Limb (tissue), 2 donors: ENCODE measurements around the gene UFD1.

Source experiments
- DNase-seq, 2 donors: peaks; one replicate each; pipeline ENCODE4 v3.0.0-alpha.2; 2016; ENCODE audit errors: extremely low spot score in 2 of 2

Gene UFD1

DNA sequence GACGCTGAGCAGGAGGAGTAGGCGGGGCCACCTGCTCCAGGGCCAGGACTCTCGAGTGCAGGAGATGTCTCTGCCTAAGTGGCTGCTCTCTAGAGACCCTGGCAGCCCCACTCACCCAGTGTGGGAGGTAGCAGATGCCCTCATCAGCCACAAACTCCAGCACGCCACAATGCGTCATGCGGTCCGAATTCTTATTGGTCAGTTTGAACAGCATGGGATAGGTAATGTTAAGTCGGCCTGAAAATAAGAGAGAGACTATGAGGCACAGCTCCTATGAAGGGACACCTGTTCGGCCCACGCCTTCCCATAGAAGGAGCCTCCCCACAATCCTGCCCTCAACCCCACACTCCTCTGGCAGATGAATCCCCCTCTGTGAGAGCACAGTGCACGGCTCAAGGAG, 7.4 kb downstream of the UFD1 start:
- DNase-seq = no peak

DNA sequence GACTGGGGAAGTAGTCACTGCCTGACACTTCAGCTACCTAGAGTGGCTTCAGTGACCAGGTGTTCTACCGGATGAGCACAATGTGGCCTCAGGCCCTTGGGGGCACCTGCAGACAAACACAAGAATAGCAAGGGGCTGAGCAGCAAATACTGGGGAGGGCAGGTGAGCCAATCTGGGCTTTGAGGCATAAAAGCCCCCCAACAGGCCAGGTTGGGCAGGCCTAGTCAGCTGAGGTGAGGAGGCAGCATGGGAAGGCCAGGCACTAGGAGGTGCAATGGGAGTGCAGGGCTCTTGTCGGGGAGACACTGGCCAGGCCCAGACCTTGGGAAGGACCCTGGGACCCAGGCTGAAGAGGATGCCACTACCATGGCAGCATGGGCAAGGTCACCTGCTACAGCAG, 9.0 kb downstream of the UFD1 start:
- DNase-seq = no peak

DNA sequence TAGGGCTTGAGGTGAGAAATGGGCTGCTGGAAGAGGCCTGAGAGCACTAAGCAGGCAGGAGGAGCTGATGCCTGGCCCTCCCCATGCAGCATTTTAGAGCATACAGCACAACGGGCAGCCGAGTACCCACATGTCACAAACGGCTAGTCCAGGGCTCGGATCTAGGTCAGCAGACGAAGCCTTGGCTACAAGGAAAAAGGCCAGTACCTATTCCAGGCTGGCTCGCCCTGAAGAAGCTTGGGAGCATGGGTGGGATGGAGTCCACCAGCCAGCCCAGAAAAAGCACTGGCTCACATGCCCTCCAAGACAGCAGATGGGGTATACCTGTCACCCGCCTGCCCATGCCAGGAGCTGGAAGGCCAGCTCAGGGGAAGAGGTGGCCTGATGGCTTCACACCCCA, 9.6 kb downstream of the UFD1 start:
- DNase-seq = no peak

GRCh38 chr22:19467912-19468311, 11.1 kb downstream of the UFD1 start:
- no peak for DNase-seq

GRCh38 chr22:19466848-19467752, 11.9 kb downstream of the UFD1 start:
- DNase-seq = no peak

DNA sequence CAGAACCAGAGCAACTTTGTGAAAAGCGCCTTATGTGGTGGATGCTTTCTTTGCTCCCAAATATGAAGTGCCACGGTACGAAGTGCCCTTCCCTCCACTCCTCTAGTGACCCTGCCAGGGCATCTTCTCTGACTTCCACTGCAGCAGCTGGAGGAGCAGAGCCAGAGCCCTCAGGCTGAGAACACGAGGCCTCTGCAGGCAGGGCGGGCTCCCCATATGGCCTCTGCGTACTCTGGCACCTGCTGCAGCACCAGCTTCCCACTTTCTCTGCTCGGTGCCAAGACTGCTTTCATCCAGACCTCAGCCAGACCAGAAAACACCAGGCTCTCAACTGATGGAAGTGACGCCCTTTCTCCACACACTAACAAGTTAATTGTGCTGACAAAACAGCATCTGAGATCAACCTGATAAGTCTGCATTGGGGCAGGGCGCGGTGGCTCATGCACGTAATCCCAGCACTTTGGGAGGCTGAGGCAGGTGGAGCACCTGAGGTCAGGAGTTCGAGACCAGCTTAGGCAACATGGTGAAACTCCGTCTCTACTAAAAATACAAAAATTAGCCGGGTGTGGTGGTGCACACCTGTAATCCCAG, 12.8 kb downstream of the UFD1 start:
- DNase-seq = no peak

GRCh38 chr22:19464975-19465374, 14.0 kb downstream of the UFD1 start:
- no peak for DNase-seq

- no peak for DNase-seq
These were observed 14.4 kb downstream of the UFD1 start for GRCh38 chr22:19464546-19464945.

- DNase-seq = no peak
These were observed 15.2 kb downstream of the UFD1 start for GRCh38 chr22:19463491-19464469.

DNA sequence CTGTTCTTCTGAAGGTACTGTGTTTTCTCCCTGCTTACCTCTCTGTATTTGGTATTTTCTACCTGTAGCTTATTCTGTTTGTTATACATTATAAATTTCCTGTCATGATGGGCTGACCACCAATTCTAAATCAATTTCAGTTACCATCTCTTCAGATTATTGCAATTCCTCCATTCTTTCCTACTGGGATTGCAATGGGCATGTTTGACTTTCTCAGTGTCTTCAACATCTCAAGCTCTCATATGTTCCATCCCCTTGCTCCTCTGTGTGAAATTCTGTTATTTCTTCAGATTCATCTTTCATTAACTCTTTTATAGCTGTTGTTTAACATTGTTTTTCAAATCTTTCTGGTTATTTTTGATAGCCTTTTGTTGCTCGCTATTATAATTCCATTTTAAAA, 16.0 kb downstream of the UFD1 start:
- DNase-seq = no peak

- no peak for DNase-seq
These were observed 17.5 kb downstream of the UFD1 start for GRCh38 chr22:19461506-19461905.

- DNase-seq = no peak
These were observed 19.0 kb downstream of the UFD1 start for GRCh38 chr22:19460036-19460435.

GRCh38 chr22:19457828-19458428, 21.1 kb downstream of the UFD1 start:
- DNase-seq = no peak

- no peak for DNase-seq
These were observed 22.5 kb downstream of the UFD1 start for GRCh38 chr22:19456541-19456940.

- no peak for DNase-seq
These were observed 23.2 kb downstream of the UFD1 start for GRCh38 chr22:19455585-19456370.

GRCh38 chr22:19455033-19455432, 24.0 kb downstream of the UFD1 start:
- DNase-seq = no peak

- no peak for DNase-seq
These were observed 24.8 kb downstream of the UFD1 start for GRCh38 chr22:19454156-19454555.

DNA sequence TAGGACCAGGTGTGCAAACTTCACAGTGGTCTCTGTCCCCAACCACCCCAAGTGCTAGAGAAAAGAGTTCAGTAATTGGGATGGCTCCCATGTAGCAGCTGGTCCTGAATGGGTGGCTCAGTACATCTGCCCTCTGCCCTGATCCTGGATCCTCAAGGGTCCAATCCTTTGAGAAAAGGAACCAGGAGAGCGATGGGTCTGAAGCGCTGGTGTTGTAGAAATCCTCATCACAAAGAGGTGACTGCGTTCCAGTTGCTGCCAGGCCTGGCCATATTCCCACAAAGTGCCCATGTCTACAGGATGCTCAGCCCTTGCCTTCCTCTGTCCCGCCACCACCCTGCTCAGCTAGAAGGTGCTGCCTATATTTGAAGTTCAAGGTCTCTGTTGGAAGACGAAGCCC, 25.3 kb downstream of the UFD1 start:
- DNase-seq = no peak

GRCh38 chr22:19451570-19451969, 27.4 kb downstream of the UFD1 start:
- DNase-seq = no peak

- DNase-seq = no peak
These were observed 28.4 kb downstream of the UFD1 start for GRCh38 chr22:19450363-19451175.
